ENCODE data around the gene ATG2A. TPM values are rescaled to one million over a fixed set of nuclear protein-coding genes. Genes with fewer than 3 reads are reported as not detected.

Gene ATG2A
- total and polyA plus RNA-seq, 2 experiments from 2014 or later: 11.7 to 18.1 TPM

DNA sequence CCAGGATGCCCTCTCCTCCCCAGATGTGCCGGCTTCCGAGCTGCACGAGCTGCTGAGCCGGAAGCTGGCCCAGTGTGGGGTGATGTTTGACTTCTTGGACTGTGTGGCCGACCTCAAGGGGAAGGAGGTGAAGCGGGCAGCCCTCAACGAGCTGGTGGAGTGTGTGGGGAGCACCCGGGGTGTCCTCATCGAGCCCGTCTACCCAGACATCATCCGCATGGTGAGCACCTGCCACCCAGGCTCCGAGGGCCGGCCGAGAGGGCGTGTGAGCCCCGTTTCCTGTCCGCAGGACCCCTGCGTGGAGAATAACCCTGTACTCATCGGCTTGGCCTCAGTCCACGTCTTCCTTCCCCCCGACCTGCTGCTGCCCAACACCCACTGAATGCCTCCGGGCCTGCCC is 9.7 kb upstream of the ATG2A start:
- Histone ChIP-seq H3K36me3 (replicated peaks; ENCODE audit: insufficient read depth, low read depth) (no peaks in the 10 kb centered on the region), H3K4me3 (no peak overlapping the region), H2AFZ (no peak overlapping the region), H3K4me2 (no peak overlapping the region), H4K20me1 (ENCODE audit: insufficient read depth, poor library complexity, severe bottlenecking) (no peaks in the 10 kb centered on the region), H3K4me1 (ENCODE audit: insufficient read depth) (peaks cover 3% of the 10 kb centered on the region), H3K9me3 (ENCODE audit: low read depth) (no peaks in the 10 kb centered on the region), H3K27me3 (no peaks in the 10 kb centered on the region), H3K79me2 (peaks cover 8% of the 10 kb centered on the region), H3K9me2 (replicated peaks; ENCODE audit: insufficient read depth) (no peaks in the 10 kb centered on the region), H3K27ac (no peak overlapping the region)
- WGBS (ENCODE audit: low lambda C conversion rate, missing lambda C conversion rate): 89% methylated on average over 21 of the region's 22 CpGs
- peak; percentile 3 for DNase-seq (ENCODE audit: low spot score)
- TF ChIP-seq, protein P1, sequence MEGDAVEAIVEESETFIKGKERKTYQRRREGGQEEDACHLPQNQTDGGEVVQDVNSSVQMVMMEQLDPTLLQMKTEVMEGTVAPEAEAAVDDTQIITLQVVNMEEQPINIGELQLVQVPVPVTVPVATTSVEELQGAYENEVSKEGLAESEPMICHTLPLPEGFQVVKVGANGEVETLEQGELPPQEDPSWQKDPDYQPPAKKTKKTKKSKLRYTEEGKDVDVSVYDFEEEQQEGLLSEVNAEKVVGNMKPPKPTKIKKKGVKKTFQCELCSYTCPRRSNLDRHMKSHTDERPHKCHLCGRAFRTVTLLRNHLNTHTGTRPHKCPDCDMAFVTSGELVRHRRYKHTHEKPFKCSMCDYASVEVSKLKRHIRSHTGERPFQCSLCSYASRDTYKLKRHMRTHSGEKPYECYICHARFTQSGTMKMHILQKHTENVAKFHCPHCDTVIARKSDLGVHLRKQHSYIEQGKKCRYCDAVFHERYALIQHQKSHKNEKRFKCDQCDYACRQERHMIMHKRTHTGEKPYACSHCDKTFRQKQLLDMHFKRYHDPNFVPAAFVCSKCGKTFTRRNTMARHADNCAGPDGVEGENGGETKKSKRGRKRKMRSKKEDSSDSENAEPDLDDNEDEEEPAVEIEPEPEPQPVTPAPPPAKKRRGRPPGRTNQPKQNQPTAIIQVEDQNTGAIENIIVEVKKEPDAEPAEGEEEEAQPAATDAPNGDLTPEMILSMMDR (IDR thresholded peaks at IDR 0.05; ENCODE audit: poor library complexity): no peak
- TF ChIP-seq EZH2phosphoT487 (IDR thresholded peaks at IDR 0.05; ENCODE audit: low read depth, severe bottlenecking, unreplicated experiment) (no peak), EZH2 (IDR thresholded peaks at IDR 0.05; ENCODE audit: borderline replicate concordance) (no peak)

DNA sequence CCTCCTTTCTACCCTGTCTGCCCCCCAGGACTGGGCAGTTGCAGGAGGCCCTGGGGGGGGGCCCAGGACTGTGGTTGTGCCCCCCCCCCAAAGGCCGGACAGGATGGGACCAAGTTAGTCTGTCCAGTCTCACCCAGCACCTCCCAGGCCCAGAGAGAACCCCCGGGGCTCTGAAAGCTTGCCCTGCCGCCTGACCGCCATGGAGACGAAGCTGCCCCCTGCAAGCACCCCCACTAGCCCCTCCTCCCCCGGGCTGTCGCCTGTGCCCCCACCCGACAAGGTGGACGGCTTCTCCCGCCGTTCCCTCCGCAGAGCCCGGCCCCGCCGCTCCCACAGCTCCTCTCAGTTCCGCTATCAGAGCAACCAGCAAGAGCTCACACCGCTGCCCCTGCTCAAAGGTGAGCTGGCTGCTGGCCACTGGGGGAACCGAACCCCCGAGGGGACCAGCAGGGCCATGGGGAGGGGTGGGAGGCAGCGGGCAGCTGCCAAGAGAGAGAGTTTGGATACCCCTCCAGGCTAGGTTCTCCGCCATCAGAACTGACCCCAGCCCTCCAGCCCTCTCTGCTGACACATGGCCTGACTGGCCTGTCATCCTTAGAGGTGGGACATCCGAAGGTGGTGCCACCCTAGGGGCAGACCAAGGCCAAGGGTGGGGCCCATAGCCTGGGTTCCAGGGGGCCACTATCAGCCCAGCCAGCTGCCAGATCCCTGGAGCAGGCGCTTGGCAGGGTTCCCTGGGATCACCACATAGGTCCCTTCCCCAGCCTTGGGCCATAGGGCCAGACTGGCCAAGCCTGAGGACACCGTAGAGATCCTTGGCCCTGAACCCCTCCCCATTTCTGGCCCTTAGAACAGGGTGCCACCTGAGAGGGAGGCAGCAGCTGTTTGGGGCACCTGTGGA is 8.8 kb upstream of the ATG2A start:
- H3K4me1 ChIP-seq (ENCODE audit: insufficient read depth): peaks cover 3% of the 10 kb centered on the region
- TF ChIP-seq EZH2 (IDR thresholded peaks at IDR 0.05; ENCODE audit: borderline replicate concordance): no peak
- TF ChIP-seq, protein P1 (IDR thresholded peaks at IDR 0.05; ENCODE audit: poor library complexity): no peak
- no peaks in the 10 kb centered on the region for H3K9me2 ChIP-seq (replicated peaks; ENCODE audit: insufficient read depth)
- H3K27me3 ChIP-seq: no peaks in the 10 kb centered on the region
- peaks cover 8% of the 10 kb centered on the region for H3K79me2 ChIP-seq
- no peaks in the 10 kb centered on the region for H4K20me1 ChIP-seq (ENCODE audit: insufficient read depth, poor library complexity, severe bottlenecking)
- no peaks in the 10 kb centered on the region for H3K9me3 ChIP-seq (ENCODE audit: low read depth)
- peak; percentile 34 for DNase-seq (ENCODE audit: low spot score)
- H3K36me3 ChIP-seq (replicated peaks; ENCODE audit: insufficient read depth, low read depth): no peaks in the 10 kb centered on the region
- peak overlapping the region; percentile 89 for H3K4me2 ChIP-seq
- 83% methylated on average over 14 of the region's 24 CpGs for WGBS (ENCODE audit: low lambda C conversion rate, missing lambda C conversion rate)
- no peak overlapping the region for H2AFZ ChIP-seq
- peak overlapping the region; percentile 91 for H3K4me3 ChIP-seq
- H3K27ac ChIP-seq: no peak overlapping the region

DNA sequence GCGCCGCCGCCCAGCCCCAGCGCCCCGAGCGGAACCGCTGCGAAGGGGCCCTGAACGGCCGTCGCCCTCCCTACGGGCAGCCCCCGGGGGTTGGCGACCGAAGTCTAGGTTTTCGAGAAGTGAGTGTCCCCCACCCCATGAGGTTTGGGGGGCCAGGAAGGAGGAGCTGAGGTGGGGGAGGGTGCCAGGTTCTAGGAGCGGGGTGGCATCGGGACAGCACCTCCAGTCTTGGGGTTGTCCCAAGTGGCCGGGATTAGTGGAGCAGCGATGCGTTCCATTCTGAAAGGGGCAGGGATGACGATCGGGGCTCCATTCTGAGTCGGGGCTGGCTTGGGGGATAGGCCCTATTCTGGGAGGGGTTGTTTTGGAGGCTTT is 7.9 kb upstream of the ATG2A start:
- Histone ChIP-seq H3K9me2 (replicated peaks; ENCODE audit: insufficient read depth) (no peaks in the 10 kb centered on the region), H3K9me3 (ENCODE audit: low read depth) (no peaks in the 10 kb centered on the region), H3K4me3 (peak overlapping the region; percentile 91), H3K4me2 (peak overlapping the region; percentile 89), H3K27me3 (no peaks in the 10 kb centered on the region), H3K27ac (peak overlapping the region; percentile 15), H3K4me1 (ENCODE audit: insufficient read depth) (peaks cover 3% of the 10 kb centered on the region), H3K79me2 (peaks cover 8% of the 10 kb centered on the region), H4K20me1 (ENCODE audit: insufficient read depth, poor library complexity, severe bottlenecking) (no peaks in the 10 kb centered on the region), H2AFZ (peak overlapping the region; percentile 86), H3K36me3 (replicated peaks; ENCODE audit: insufficient read depth, low read depth) (no peaks in the 10 kb centered on the region)
- DNase-seq (ENCODE audit: low spot score): peak; percentile 34
- TF ChIP-seq EZH2 (IDR thresholded peaks at IDR 0.05; ENCODE audit: borderline replicate concordance) (no peak), EZH2phosphoT487 (IDR thresholded peaks at IDR 0.05; ENCODE audit: low read depth, severe bottlenecking, unreplicated experiment) (no peak)
- TF ChIP-seq, protein P1 (IDR thresholded peaks at IDR 0.05; ENCODE audit: poor library complexity): no peak
- 0% methylated on average over 19 of the region's 24 CpGs for WGBS (ENCODE audit: low lambda C conversion rate, missing lambda C conversion rate)
